HCEC 1CT (cell line): ENCODE results near the gene CENPC.
A peak's percentile ranks its signal among the peaks of the same experiment; 100 is the strongest.
"Not testable (repeated sequence)": the region's sequence is repeated elsewhere in the genome, so short reads cannot be mapped to it uniquely, and the experiment has no call there.

Experiments used
- DNase-seq: peaks from one replicate; pipeline ENCODE4 v3.0.0-alpha.2; 2017

Gene CENPC

GRCh38 chr4:67465032-67465762 lies 80.1 kb downstream of the CENPC start:
- no peak for DNase-seq

- no peak for DNase-seq
Observed at GRCh38 chr4:67460574-67460973, 84.7 kb downstream of the CENPC start.

GRCh38 chr4:67459164-67459563 lies 86.1 kb downstream of the CENPC start:
- DNase-seq = no peak

- DNase-seq = no peak
Observed at GRCh38 chr4:67456577-67457196, 88.6 kb downstream of the CENPC start.

- DNase-seq = not testable (repeated sequence)
Observed at GRCh38 chr4:67452846-67453205, 92.5 kb downstream of the CENPC start.

GRCh38 chr4:67452100-67452845 lies 93.0 kb downstream of the CENPC start:
- DNase-seq = no peak

GRCh38 chr4:67451464-67451863 lies 93.8 kb downstream of the CENPC start:
- DNase-seq = peak; percentile 16

- no peak for DNase-seq
Observed at GRCh38 chr4:67448621-67449020, 96.7 kb downstream of the CENPC start.

GRCh38 chr4:67447873-67448272 lies 97.4 kb downstream of the CENPC start:
- DNase-seq = no peak

GRCh38 chr4:67446811-67447210 lies 98.5 kb downstream of the CENPC start:
- no peak for DNase-seq

GRCh38 chr4:67445881-67446280 lies 99.4 kb downstream of the CENPC start:
- not testable (repeated sequence) for DNase-seq

GRCh38 chr4:67438975-67439374 lies 106.3 kb downstream of the CENPC start:
- DNase-seq = no peak

- DNase-seq = peak; percentile 61
Observed at GRCh38 chr4:67437974-67438713, 107.2 kb downstream of the CENPC start.

- no peak for DNase-seq
Observed at GRCh38 chr4:67436742-67437141, 108.6 kb downstream of the CENPC start.

- DNase-seq = no peak
Observed at GRCh38 chr4:67430989-67431388, 114.3 kb downstream of the CENPC start.

GRCh38 chr4:67428819-67429218 lies 116.5 kb downstream of the CENPC start:
- no peak for DNase-seq
